WTC11 (cell line): ENCODE measurements around the gene MRPL37. TPM values are rescaled to one million over a fixed set of nuclear protein-coding genes. Genes with fewer than 3 reads are reported as not detected.
A peak's percentile ranks its signal among the peaks of the same experiment; 100 is the strongest.

ENCODE experiments used
- ATAC-seq: fragments of 200-7000 bp; cut with Tn5 transposase; 2 replicates; pipeline ENCODE4 v1.10.0; 2021; ENCODE audit warnings: mild to moderate bottlenecking, moderate library complexity
- CTCF ChIA-PET: fragments of 300-600 bp; sonication (Branson Sonifier 250); formaldehyde crosslinking; loops from one replicate; lab custom pipeline; 2021; ENCODE audit warnings: antibody characterized with exemption; lab: Charles Lee
- POLR2A ChIA-PET: fragments of 350-600 bp; sonication (Branson Sonifier 250); formaldehyde crosslinking; loops from one replicate; lab custom pipeline; 2021; ENCODE audit warnings: antibody characterized with exemption; lab: Charles Lee
- DNase-seq: peaks from one replicate; pipeline ENCODE4 v3.0.0; 2021; ENCODE audit warnings: low spot score
- H3K27ac Mint-ChIP-seq: 2 replicates; pipeline ENCODE4 v1.8.0; 2021; ENCODE audit warnings: mixed read lengths
- H3K27me3 Mint-ChIP-seq: 2 replicates; pipeline ENCODE4 v1.8.0; 2021; ENCODE audit warnings: low read depth, mild to moderate bottlenecking, moderate library complexity, mixed read lengths
- H3K36me3 Mint-ChIP-seq: 2 replicates; pipeline ENCODE4 v1.8.0; 2021; ENCODE audit warnings: mixed read lengths
- H3K4me1 Mint-ChIP-seq: 2 replicates; pipeline ENCODE4 v1.8.0; 2022; ENCODE audit warnings: mixed read lengths
- H3K4me3 Mint-ChIP-seq: 2 replicates; pipeline ENCODE4 v1.8.0; 2021; ENCODE audit warnings: mild to moderate bottlenecking, moderate library complexity, mixed read lengths
- H3K9me3 Mint-ChIP-seq: 2 replicates; pipeline ENCODE4 v1.8.0; 2021; ENCODE audit warnings: mixed read lengths
- FOXK1 ChIP-seq: sonication (generic); formaldehyde crosslinking; IDR thresholded peaks from 2 replicates; pipeline ENCODE4 v1.8.0; 2022; ENCODE audit warnings: mild to moderate bottlenecking, moderate library complexity, missing genetic modification reagents
- GABPB1 ChIP-seq: sonication (generic); formaldehyde crosslinking; IDR thresholded peaks from 2 replicates; pipeline ENCODE4 v1.8.1; 2023; ENCODE audit warnings: mild to moderate bottlenecking, missing genetic modification reagents
- GTF2I ChIP-seq: fragments of 250-450 bp; sonication (Bioruptor Pico); conservative IDR thresholded peaks from 2 replicates; pipeline ENCODE4 v1.4.0; 2021; ENCODE audit warnings: mild to moderate bottlenecking
- KAT7 ChIP-seq: sonication (generic); formaldehyde crosslinking; IDR thresholded peaks from 2 replicates; pipeline ENCODE4 v1.8.1; 2023; ENCODE audit warnings: missing genetic modification reagents, mild to moderate bottlenecking, borderline replicate concordance
- NR3C1 ChIP-seq: sonication (generic); formaldehyde crosslinking; conservative IDR thresholded peaks from 2 replicates; pipeline ENCODE4 v1.8.1; 2023; ENCODE audit warnings: low read depth, mild to moderate bottlenecking, missing genetic modification reagents
- PRRX2 ChIP-seq: fragments of 250-450 bp; sonication (Bioruptor Pico); IDR thresholded peaks from 2 replicates; pipeline ENCODE4 v1.8.0; 2021; ENCODE audit warnings: mild to moderate bottlenecking
- RELA ChIP-seq: sonication (generic); formaldehyde crosslinking; IDR thresholded peaks from 2 replicates; pipeline ENCODE4 v1.8.1; 2022; ENCODE audit warnings: missing genetic modification reagents, mild to moderate bottlenecking, borderline replicate concordance
- RORB ChIP-seq: fragments of 250-450 bp; sonication (Bioruptor Pico); IDR thresholded peaks from 2 replicates; pipeline ENCODE4 v1.9.0; 2021; ENCODE audit warnings: mild to moderate bottlenecking
- SP1 ChIP-seq: sonication (generic); formaldehyde crosslinking; conservative IDR thresholded peaks from 2 replicates; pipeline ENCODE4 v1.8.1; 2022; ENCODE audit warnings: missing genetic modification reagents
- ZNF219 ChIP-seq: sonication (generic); formaldehyde crosslinking; IDR thresholded peaks from 2 replicates; pipeline ENCODE4 v1.8.0; 2023; ENCODE audit warnings: missing genetic modification reagents, mild to moderate bottlenecking, borderline replicate concordance
- ZNF232 ChIP-seq: sonication (generic); formaldehyde crosslinking; IDR thresholded peaks from 2 replicates; pipeline ENCODE4 v1.8.0; 2022; ENCODE audit warnings: mild to moderate bottlenecking, missing genetic modification reagents
- ZNF263 ChIP-seq: sonication (generic); formaldehyde crosslinking; IDR thresholded peaks from 2 replicates; pipeline ENCODE4 v1.8.1; 2022; ENCODE audit warnings: low read depth, mild to moderate bottlenecking, moderate library complexity, missing genetic modification reagents
- total RNA-seq: library from RNA; stranded (reverse); gene quantifications from 3 replicates; pipeline ENCODE4 v1.2.3, GENCODE V29; 2021
- TF ChIP-seq, protein P1 (sequence below): fragments of 250-450 bp; sonication (Bioruptor Pico); IDR thresholded peaks from 2 replicates; pipeline ENCODE4 v1.8.0; 2021; ENCODE audit warnings: mild to moderate bottlenecking
- TF ChIP-seq, protein P2 (sequence below): sonication (generic); formaldehyde crosslinking; IDR thresholded peaks from 2 replicates; pipeline ENCODE4 v1.8.1; 2023; ENCODE audit warnings: mild to moderate bottlenecking, missing genetic modification reagents, moderate library complexity
- TF ChIP-seq, protein P3 (sequence below): sonication (generic); formaldehyde crosslinking; IDR thresholded peaks from 2 replicates; pipeline ENCODE4 v1.8.0; 2022; ENCODE audit warnings: mild to moderate bottlenecking, missing genetic modification reagents
- TF ChIP-seq, protein P4 (sequence below): fragments of 200-600 bp; IDR thresholded peaks from 2 replicates; pipeline ENCODE4 v1.8.0; 2022; ENCODE audit warnings: antibody characterized with exemption
- TF ChIP-seq, protein P5 (sequence below): sonication (generic); formaldehyde crosslinking; IDR thresholded peaks from 2 replicates; pipeline ENCODE4 v1.8.0; 2023; ENCODE audit warnings: mild to moderate bottlenecking, missing genetic modification reagents

MRPL37 gene
- total RNA-seq, 1 experiment from 2014 or later = 143 TPM

DNA sequence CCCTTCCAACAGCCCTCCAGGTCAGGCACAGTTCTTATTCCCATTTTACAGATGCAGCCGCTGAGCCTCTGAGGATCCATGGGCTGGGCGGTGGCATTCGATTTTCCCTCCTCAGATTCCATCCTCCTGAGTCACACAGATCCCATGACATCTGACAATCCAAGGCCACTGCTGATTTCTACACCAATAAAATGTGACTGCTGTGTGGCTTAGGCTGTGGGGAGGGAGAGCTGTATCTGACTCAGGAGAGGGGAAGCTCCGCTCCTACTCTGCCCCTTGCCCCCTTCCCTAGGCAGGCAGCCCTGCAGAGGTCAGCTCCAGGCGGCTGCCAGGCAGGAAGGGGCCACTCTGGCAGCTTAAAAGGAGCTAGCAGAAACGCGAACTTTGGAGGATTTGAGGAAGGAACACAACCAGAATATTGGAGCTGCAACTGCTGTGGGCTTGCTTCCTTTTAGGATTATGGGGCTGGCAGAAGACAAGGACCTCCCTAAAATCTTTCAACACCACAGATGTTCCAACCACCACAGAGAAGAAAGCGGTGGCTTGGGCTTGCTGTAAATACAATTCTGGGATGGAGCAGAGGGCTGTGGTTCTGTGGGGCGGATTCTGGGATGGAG lies 50.0 kb downstream of the MRPL37 start (continued):
- TF ChIP-seq RORB (CRISPR knock-in tag) (no peak), RELA (no peak)
- TF ChIP-seq, protein P1, sequence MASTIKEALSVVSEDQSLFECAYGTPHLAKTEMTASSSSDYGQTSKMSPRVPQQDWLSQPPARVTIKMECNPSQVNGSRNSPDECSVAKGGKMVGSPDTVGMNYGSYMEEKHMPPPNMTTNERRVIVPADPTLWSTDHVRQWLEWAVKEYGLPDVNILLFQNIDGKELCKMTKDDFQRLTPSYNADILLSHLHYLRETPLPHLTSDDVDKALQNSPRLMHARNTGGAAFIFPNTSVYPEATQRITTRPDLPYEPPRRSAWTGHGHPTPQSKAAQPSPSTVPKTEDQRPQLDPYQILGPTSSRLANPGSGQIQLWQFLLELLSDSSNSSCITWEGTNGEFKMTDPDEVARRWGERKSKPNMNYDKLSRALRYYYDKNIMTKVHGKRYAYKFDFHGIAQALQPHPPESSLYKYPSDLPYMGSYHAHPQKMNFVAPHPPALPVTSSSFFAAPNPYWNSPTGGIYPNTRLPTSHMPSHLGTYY (CRISPR knock-in tag) = no peak

DNA sequence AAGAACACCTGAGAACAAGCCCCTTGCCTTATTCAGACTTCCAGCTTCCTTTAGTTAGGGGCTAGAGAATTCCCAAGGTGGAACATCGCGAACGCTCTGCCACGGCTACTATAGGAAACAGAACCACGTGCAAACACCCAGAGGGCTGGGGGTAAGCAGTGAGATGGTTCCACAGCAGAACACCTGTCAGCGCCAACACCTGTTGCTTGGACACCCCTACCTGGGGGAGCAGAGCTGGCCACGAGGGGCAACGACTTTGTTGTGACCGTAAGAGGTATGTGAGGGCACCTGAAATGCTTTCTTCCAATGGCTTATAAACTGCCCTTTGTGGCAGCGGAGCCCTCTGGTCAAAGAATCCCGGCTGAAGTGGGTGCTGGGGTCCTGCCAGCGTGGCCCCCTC lies 50.7 kb downstream of the MRPL37 start:
- Mint-ChIP-seq H3K27me3 (no peaks in the 10 kb centered on the region), H3K9me3 (no peaks in the 10 kb centered on the region), H3K4me1 (peaks cover 3% of the 10 kb centered on the region; the same call in 1 of the 2 replicates), H3K27ac (no peak overlapping the region), H3K4me3 (no peak overlapping the region), H3K36me3 (no peaks in the 10 kb centered on the region; the same call in none of the 2 replicates)
- TF ChIP-seq GABPB1 (CRISPR knock-in tag) (no peak), SP1 (CRISPR knock-in tag) (no peak), GTF2I (CRISPR knock-in tag) (no peak), ZNF232 (no peak), KAT7 (CRISPR knock-in tag) (no peak), NR3C1 (CRISPR knock-in tag) (no peak)
- TF ChIP-seq, protein P2, sequence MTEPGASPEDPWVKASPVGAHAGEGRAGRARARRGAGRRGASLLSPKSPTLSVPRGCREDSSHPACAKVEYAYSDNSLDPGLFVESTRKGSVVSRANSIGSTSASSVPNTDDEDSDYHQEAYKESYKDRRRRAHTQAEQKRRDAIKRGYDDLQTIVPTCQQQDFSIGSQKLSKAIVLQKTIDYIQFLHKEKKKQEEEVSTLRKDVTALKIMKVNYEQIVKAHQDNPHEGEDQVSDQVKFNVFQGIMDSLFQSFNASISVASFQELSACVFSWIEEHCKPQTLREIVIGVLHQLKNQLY = no peak
- TF ChIP-seq, protein P3, sequence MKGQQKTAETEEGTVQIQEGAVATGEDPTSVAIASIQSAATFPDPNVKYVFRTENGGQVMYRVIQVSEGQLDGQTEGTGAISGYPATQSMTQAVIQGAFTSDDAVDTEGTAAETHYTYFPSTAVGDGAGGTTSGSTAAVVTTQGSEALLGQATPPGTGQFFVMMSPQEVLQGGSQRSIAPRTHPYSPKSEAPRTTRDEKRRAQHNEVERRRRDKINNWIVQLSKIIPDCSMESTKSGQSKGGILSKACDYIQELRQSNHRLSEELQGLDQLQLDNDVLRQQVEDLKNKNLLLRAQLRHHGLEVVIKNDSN (CRISPR knock-in tag) = no peak
- TF ChIP-seq, protein P4, sequence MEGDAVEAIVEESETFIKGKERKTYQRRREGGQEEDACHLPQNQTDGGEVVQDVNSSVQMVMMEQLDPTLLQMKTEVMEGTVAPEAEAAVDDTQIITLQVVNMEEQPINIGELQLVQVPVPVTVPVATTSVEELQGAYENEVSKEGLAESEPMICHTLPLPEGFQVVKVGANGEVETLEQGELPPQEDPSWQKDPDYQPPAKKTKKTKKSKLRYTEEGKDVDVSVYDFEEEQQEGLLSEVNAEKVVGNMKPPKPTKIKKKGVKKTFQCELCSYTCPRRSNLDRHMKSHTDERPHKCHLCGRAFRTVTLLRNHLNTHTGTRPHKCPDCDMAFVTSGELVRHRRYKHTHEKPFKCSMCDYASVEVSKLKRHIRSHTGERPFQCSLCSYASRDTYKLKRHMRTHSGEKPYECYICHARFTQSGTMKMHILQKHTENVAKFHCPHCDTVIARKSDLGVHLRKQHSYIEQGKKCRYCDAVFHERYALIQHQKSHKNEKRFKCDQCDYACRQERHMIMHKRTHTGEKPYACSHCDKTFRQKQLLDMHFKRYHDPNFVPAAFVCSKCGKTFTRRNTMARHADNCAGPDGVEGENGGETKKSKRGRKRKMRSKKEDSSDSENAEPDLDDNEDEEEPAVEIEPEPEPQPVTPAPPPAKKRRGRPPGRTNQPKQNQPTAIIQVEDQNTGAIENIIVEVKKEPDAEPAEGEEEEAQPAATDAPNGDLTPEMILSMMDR = no peak
- TF ChIP-seq, protein P5, sequence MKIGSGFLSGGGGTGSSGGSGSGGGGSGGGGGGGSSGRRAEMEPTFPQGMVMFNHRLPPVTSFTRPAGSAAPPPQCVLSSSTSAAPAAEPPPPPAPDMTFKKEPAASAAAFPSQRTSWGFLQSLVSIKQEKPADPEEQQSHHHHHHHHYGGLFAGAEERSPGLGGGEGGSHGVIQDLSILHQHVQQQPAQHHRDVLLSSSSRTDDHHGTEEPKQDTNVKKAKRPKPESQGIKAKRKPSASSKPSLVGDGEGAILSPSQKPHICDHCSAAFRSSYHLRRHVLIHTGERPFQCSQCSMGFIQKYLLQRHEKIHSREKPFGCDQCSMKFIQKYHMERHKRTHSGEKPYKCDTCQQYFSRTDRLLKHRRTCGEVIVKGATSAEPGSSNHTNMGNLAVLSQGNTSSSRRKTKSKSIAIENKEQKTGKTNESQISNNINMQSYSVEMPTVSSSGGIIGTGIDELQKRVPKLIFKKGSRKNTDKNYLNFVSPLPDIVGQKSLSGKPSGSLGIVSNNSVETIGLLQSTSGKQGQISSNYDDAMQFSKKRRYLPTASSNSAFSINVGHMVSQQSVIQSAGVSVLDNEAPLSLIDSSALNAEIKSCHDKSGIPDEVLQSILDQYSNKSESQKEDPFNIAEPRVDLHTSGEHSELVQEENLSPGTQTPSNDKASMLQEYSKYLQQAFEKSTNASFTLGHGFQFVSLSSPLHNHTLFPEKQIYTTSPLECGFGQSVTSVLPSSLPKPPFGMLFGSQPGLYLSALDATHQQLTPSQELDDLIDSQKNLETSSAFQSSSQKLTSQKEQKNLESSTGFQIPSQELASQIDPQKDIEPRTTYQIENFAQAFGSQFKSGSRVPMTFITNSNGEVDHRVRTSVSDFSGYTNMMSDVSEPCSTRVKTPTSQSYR (CRISPR knock-in tag) = no peak
- CTCF ChIA-PET = interaction anchor here (1.0 kb wide), 1 partner anchor 69 kb away, joined by 3 read pairs; no protein-coding TSS in a partner anchor
- POLR2A ChIA-PET = interaction anchor here (0.6 kb wide), 1 partner anchor 62 kb away, joined by 3 read pairs; no protein-coding TSS in a partner anchor
- DNase-seq (no peak), ATAC-seq (no peak)

DNA sequence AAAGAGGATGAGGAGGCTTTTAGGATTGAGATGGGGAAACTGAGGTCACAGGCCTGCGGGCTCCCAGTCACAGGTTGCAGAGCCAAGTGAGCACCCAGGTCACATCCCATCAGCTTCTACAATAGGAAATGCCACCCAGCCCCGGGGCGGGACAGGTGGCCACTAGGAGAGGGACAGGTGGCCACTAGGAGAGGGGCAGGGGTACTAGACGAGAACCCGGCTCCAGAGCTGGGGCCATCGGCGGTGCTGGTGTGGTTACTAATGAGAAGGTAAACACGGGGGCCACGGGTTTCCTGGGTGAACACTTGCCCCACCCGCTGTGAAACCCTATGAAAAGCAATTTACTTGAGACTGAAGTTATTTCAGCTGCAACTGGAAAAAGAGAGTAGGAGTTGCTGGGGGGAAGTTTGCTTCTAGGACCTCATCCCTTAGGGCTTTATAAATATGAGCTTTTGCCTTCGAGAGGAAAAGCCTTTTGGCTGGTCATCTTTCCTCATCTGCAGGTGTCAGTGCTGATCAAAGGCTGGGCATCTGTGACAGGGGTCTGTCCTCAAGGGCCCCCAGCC lies 52.5 kb downstream of the MRPL37 start:
- no peak for ATAC-seq
- DNase-seq = no peak
- ChIA-PET CTCF (interaction anchor here (0.5 to 1.6 kb wide), 6 partner anchors 24 to 237 kb away, joined by 3 to 6 read pairs (median 3); no protein-coding TSS in a partner anchor), POLR2A (interaction anchor here (0.5 to 0.8 kb wide), 2 partner anchors 129 to 230 kb away, joined by 3 read pairs; no protein-coding TSS in a partner anchor)
- Mint-ChIP-seq H3K27ac (peak overlapping the region; percentile 43), H3K4me1 (peaks cover 15% of the 10 kb centered on the region), H3K9me3 (no peaks in the 10 kb centered on the region), H3K36me3 (no peaks in the 10 kb centered on the region; the same call in 1 of the 2 replicates), H3K27me3 (no peaks in the 10 kb centered on the region), H3K4me3 (no peak overlapping the region)
- TF ChIP-seq ZNF219 (CRISPR knock-in tag) (no peak), PRRX2 (no peak), ZNF263 (CRISPR knock-in tag) (no peak), FOXK1 (CRISPR knock-in tag) (no peak), GABPB1 (CRISPR knock-in tag) (no peak)
